Osteocyte (in vitro differentiated cells): ENCODE measurements around the gene IL11RA. TPM values are rescaled to one million over a fixed set of nuclear protein-coding genes. Genes with fewer than 3 reads are reported as not detected.

Experiments
- DNase-seq: peaks from one replicate; pipeline ENCODE4 v3.0.0; 2021; ENCODE audit warnings: mixed read lengths; ENCODE audit not compliant: unreplicated experiment; ENCODE audit errors: extremely low spot score
- H3K27ac Mint-ChIP-seq: one replicate; pipeline ENCODE4 v1.8.0; 2021; ENCODE audit warnings: mild to moderate bottlenecking, mixed read lengths; ENCODE audit not compliant: unreplicated experiment
- H3K27me3 Mint-ChIP-seq: one replicate; pipeline ENCODE4 v1.8.0; 2021; ENCODE audit warnings: mixed read lengths; ENCODE audit not compliant: unreplicated experiment
- H3K36me3 Mint-ChIP-seq: one replicate; pipeline ENCODE4 v1.8.0; 2021; ENCODE audit warnings: mixed read lengths; ENCODE audit not compliant: unreplicated experiment
- H3K4me1 Mint-ChIP-seq: one replicate; pipeline ENCODE4 v1.8.0; 2021; ENCODE audit warnings: mixed read lengths; ENCODE audit not compliant: unreplicated experiment
- H3K4me3 Mint-ChIP-seq: one replicate; pipeline ENCODE4 v1.8.0; 2021; ENCODE audit warnings: mild to moderate bottlenecking, moderate library complexity, mixed read lengths; ENCODE audit not compliant: unreplicated experiment
- H3K9me3 Mint-ChIP-seq: one replicate; pipeline ENCODE4 v1.8.0; 2021; ENCODE audit warnings: mixed read lengths; ENCODE audit not compliant: unreplicated experiment
- CTCF ChIP-seq: fragments of 200-600 bp; sonication (generic); IDR thresholded peaks from 2 replicates; pipeline ENCODE4 v1.5.0; 2021; ENCODE audit warnings: antibody characterized with exemption, mild to moderate bottlenecking, moderate library complexity
- total RNA-seq: library from RNA; stranded (reverse); gene quantifications from 2 replicates; pipeline ENCODE4 v1.2.1, GENCODE V29; 2021

Gene IL11RA
- total RNA-seq, 1 donor from 2014 or later = 36.7 TPM

DNA sequence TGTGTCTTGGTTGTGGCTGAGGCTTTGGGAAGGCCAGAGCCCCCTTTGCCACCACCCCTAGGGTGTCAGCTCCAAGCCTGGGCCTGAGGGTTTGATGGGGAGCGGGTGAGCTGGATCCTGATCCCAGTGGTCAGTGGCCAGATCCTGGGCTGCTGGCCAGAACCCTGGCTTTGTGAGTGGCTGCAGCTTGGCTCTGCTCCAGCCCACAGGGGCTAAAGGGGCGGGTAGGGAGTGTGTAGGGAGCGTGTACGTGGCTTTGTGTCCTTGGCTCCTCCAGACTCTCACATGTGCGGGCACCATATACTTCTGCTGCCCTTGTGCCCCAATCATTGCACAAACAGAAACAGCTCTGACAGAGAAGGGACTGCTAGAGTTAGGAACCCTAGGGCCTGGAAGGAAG lies 1.2 kb upstream of the IL11RA start:
- Mint-ChIP-seq H3K27me3 (no peaks in the 10 kb centered on the region), H3K4me1 (peaks cover 64% of the 10 kb centered on the region), H3K27ac (peak overlapping the region; percentile 78), H3K36me3 (peaks cover 12% of the 10 kb centered on the region), H3K9me3 (no peaks in the 10 kb centered on the region), H3K4me3 (peak overlapping the region; percentile 29)
- no peak for DNase-seq
- no peak for TF ChIP-seq CTCF

GRCh38 chr9:34651321-34651720 lies 664 bp upstream of the IL11RA start:
- peak overlapping the region; percentile 78 for H3K27ac Mint-ChIP-seq
- peak overlapping the region; percentile 77 for H3K4me3 Mint-ChIP-seq
- H3K27me3 Mint-ChIP-seq = no peaks in the 10 kb centered on the region
- peaks cover 12% of the 10 kb centered on the region for H3K36me3 Mint-ChIP-seq
- no peak for TF ChIP-seq CTCF
- peaks cover 61% of the 10 kb centered on the region for H3K4me1 Mint-ChIP-seq
- H3K9me3 Mint-ChIP-seq = no peaks in the 10 kb centered on the region
- no peak for DNase-seq

GRCh38 chr9:34652602-34653000 lies 616 bp downstream of the IL11RA start:
- H3K4me1 Mint-ChIP-seq = peaks cover 53% of the 10 kb centered on the region
- peak overlapping the region; percentile 78 for H3K27ac Mint-ChIP-seq
- no peak for TF ChIP-seq CTCF
- H3K27me3 Mint-ChIP-seq = no peaks in the 10 kb centered on the region
- H3K36me3 Mint-ChIP-seq = peaks cover 12% of the 10 kb centered on the region
- no peak for DNase-seq
- no peaks in the 10 kb centered on the region for H3K9me3 Mint-ChIP-seq
- peak overlapping the region; percentile 77 for H3K4me3 Mint-ChIP-seq

DNA sequence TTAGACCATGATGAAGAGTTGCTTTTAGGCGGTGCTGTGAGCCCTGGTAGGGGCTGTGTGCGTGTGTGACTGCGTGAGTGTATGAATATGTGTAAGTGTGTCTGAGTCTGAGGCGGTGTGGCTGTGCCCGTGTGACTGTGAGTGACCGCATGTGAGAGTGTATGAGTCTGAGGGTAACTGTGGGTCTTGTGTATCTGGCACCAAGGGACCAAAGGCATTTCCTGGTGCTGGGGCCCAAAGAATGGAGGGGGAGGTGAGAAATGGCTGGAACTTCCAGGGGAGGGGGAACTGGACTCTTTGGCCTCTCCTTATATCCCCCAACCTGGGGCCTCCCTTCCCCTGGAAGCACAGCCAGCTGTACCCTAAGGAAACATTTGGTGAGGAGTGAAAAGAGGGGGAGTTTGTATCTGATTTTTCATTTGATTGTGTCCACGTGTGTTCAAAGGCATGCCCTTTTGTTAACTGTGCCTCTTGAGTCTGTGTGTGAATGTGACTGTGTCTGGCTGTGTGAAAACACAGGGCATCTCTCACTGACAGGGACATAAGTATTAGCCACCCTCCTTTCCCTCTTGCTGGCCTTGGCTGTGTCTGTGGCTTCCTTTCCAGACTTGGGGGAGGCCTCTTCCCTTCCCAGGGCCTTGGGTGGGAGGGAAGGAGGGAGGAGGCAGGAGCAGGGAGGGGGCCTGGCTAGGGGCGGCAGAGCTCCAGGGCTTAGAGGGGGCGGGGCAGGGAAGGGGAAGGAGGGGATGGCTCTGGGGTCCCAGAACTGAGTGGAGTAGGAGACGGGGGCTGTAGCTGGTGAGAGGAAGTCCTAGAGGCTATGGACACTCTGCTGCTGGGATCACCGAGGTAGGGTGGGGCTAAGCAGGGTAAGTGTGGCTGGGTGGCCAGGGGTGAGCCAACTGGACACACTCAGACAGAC lies 1.4 kb downstream of the IL11RA start:
- Mint-ChIP-seq H3K4me1 (peaks cover 48% of the 10 kb centered on the region), H3K27me3 (no peaks in the 10 kb centered on the region), H3K9me3 (no peaks in the 10 kb centered on the region), H3K27ac (peak overlapping the region; percentile 78), H3K4me3 (peak overlapping the region; percentile 77), H3K36me3 (peaks cover 10% of the 10 kb centered on the region)
- DNase-seq = no peak
- no peak for TF ChIP-seq CTCF

- Mint-ChIP-seq H3K9me3 (no peaks in the 10 kb centered on the region), H3K4me1 (peaks cover 46% of the 10 kb centered on the region), H3K36me3 (peaks cover 3% of the 10 kb centered on the region), H3K27ac (peak overlapping the region; percentile 62), H3K4me3 (peak overlapping the region; percentile 41), H3K27me3 (no peaks in the 10 kb centered on the region)
- DNase-seq = peak; percentile 88
- TF ChIP-seq CTCF = no peak
Observed at GRCh38 chr9:34654323-34655051, 2.5 kb downstream of the IL11RA start.
